ENCODE data around the gene OR4M1. TPM values are rescaled to one million over a fixed set of nuclear protein-coding genes. Genes with fewer than 3 reads are reported as not detected.
"Not testable (repeated sequence)": the region's sequence is repeated elsewhere in the genome, so short reads cannot be mapped to it uniquely, and the experiment has no call there.

OR4M1 gene, protein sequence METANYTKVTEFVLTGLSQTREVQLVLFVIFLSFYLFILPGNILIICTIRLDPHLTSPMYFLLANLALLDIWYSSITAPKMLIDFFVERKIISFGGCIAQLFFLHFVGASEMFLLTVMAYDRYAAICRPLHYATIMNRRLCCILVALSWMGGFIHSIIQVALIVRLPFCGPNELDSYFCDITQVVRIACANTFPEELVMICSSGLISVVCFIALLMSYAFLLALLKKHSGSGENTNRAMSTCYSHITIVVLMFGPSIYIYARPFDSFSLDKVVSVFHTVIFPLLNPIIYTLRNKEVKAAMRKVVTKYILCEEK
- total RNA-seq, result not detected

DNA sequence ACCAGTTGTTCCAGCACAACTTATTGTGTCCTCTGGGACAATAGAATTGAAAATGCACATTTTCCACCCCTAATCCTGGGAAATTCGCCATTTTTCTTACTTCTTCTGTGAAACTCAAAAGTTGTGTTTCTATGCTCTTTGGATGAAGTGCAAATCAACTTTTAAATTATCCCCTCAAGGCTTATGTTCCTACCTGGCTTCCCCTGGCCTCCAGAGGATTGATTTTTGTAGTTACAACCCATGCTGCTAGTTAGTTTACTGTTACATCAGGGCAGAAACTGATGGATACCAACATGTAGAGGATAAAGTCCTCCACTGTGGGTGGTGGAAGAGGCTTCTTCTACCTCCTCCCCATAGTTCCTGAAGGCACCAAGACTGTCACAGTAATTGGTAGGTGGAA lies at the start of gene OR4M1:
TSS of gene OR4M1 (plus strand) at position 301 of the 400 bp plus-strand sequence. CDS start 6,819 bp downstream, outside the sequence.
- ATAC-seq (ENCODE audit: low read depth); H3K36me3 Mint-ChIP-seq; H3K9me3 Mint-ChIP-seq; POLR2A ChIA-PET; H3K4me1 Mint-ChIP-seq; DNase-seq; H3K4me3 Mint-ChIP-seq; H3K27me3 Mint-ChIP-seq; H3K27ac Mint-ChIP-seq: not testable (repeated sequence)

DNA sequence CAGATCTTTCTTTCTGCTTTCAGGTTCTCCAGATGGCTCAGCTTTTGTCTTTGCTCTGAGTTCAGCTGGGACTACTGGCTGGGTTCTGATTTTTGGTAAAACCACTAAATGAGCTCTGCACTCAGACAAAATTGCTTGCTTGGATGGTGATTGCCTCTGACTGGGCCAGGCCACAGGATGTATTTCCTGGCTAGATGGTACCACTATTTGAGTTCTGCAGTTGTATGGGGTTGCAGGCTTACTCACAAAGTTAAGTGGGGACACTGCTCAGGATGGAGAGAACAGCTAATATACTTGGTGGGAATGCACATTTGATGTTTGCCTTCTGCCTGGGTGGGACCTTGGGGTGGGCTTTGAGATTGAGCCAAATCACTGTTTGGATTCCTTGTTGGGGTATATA lies 43.9 kb upstream of the OR4M1 start:
- Mint-ChIP-seq H3K27ac (no peak overlapping the region), H3K9me3 (peaks cover 4% of the 10 kb centered on the region)
- POLR2A ChIA-PET, result no interaction called here

DNA sequence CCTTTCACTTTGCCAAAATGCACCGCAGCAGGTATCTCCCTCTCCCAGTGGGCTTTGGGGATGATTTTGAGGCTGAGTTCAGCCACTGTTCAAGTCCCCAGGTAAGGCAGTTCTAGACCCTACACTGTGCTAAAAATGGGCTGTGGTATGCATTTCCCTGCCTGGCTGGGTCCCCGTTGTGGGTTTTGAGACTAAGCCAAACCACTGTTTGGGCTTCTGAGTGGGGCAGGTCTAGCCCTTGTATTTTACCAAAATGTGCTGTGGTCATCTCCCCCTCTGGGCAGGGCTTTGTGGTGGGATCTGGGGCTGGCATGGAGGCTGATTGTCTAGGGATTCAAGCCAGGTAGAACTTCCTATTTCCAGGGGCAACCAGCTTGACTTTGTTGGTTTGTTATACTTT lies 43.5 kb upstream of the OR4M1 start:
- Mint-ChIP-seq H3K36me3 (no peaks in the 10 kb centered on the region), H3K27ac (no peak overlapping the region), H3K4me1 (no peaks in the 10 kb centered on the region), H3K27me3 (no peaks in the 10 kb centered on the region), H3K4me3 (no peak overlapping the region), H3K9me3 (peaks cover 4% of the 10 kb centered on the region)
- ATAC-seq (ENCODE audit: low read depth) (no peak), DNase-seq (no peak)
- POLR2A ChIA-PET, result no interaction called here

More for the DNA sequence above, 43.9 kb upstream of the OR4M1 start:
- Mint-ChIP-seq H3K36me3 (no peaks in the 10 kb centered on the region), H3K4me1 (no peaks in the 10 kb centered on the region), H3K27me3 (no peaks in the 10 kb centered on the region), H3K4me3 (no peak overlapping the region)
- no peak for ATAC-seq (ENCODE audit: low read depth)
- DNase-seq, result no peak

DNA sequence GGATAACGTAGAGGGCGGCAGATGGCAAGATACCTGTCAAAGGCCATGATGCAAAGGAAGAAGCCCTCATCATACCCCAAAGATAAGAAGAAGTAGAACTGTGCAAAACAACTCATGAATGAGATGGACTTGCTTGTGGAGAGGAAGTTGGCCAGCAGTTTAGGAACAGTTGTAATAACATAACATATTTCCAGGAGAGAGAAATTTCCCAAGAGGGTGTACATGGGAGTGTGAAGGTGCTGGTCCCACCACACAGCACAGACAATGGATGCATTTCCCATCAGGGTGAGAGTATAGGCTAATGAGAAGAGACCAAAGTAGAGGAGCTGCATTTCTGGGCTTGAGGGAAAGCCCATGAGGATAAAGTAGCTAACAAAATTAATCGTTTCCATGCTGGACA lies 39.4 kb upstream of the OR4M1 start:
- DNase-seq; H3K4me1 Mint-ChIP-seq; H3K36me3 Mint-ChIP-seq; H3K9me3 Mint-ChIP-seq; POLR2A ChIA-PET; ATAC-seq (ENCODE audit: low read depth); H3K27ac Mint-ChIP-seq; H3K27me3 Mint-ChIP-seq; H3K4me3 Mint-ChIP-seq: not testable (repeated sequence)

DNA sequence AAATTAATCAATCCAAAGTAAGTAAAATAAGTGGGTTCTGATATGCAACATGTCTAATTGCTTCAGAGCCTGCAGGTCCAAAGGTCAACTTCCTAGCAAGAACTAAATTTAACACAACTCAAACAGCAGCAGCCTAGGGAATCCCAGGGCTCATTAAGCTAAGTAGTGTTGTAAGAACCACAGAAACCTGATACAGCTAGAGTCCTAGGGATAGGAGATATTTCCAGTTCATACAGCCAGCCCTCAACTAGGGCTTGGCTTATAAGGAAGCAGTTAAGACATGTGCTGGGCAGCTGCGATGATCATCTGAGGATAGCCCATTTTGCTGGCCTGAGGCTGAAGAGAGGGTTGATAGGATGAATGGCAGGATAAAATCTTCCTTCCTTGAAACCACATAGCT lies 30.0 kb upstream of the OR4M1 start, which contains the start of gene OR4Q3:
TSS of gene OR4Q3 (plus strand) at position 316 of the 400 bp plus-strand sequence.
- H3K36me3 Mint-ChIP-seq, result no peaks in the 10 kb centered on the region
- no peaks in the 10 kb centered on the region for H3K27me3 Mint-ChIP-seq
- H3K4me1 Mint-ChIP-seq, result no peaks in the 10 kb centered on the region
- peaks cover 1% of the 10 kb centered on the region for H3K9me3 Mint-ChIP-seq
- no peak within 1 kb of the TSS for H3K4me3 Mint-ChIP-seq
- POLR2A ChIA-PET, result no interaction called here
- no peak within 1 kb of the TSS for H3K27ac Mint-ChIP-seq
- DNase-seq (no peak), ATAC-seq (ENCODE audit: low read depth) (no peak)

DNA sequence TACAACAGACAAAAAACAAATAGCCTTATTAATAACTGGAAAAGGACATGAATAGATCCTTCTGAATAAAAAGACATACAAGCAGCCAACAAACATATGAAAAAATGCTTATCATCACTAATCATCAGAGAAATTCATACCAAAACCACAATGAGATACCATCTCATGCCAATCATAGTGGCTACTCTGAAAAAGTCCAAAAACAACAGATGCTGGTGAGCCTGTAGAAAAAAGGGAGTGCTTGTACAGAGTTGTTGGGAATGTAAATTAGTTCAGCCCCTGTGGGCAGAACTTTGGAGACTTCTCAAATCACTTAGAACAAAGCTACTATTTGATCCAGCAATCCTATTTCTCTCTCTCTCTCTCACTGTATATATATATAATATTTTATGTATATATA lies 21.0 kb upstream of the OR4M1 start:
- ATAC-seq (ENCODE audit: low read depth); H3K27ac Mint-ChIP-seq; H3K36me3 Mint-ChIP-seq; H3K27me3 Mint-ChIP-seq; H3K4me3 Mint-ChIP-seq; POLR2A ChIA-PET; H3K9me3 Mint-ChIP-seq; DNase-seq; H3K4me1 Mint-ChIP-seq: not testable (repeated sequence)

DNA sequence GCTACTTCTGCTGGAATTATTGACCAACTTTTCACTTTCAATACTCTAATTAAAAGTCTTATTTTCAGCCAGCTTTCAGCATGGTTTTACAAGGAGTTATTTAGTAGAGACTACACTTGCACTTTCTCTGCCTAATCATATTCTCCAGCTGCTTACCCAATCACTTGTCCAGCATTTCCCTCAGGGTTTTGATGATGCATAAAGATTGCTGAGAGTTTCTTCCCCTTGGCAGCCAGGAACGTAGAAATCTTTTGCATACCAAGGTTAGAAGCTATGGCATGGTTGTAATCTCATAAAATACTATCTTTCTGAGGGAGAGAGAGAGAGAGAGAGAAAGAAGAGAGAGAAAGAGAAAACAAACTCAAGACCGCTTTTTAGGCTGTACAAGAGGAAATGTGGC lies 19.1 kb upstream of the OR4M1 start:
- no peak overlapping the region for H3K4me3 Mint-ChIP-seq
- H3K4me1 Mint-ChIP-seq, result no peaks in the 10 kb centered on the region
- no peak for DNase-seq
- H3K36me3 Mint-ChIP-seq, result no peaks in the 10 kb centered on the region
- ATAC-seq (ENCODE audit: low read depth), result no peak
- POLR2A ChIA-PET, result no interaction called here
- no peaks in the 10 kb centered on the region for H3K27me3 Mint-ChIP-seq
- no peak overlapping the region for H3K27ac Mint-ChIP-seq
- H3K9me3 Mint-ChIP-seq, result no peaks in the 10 kb centered on the region

DNA sequence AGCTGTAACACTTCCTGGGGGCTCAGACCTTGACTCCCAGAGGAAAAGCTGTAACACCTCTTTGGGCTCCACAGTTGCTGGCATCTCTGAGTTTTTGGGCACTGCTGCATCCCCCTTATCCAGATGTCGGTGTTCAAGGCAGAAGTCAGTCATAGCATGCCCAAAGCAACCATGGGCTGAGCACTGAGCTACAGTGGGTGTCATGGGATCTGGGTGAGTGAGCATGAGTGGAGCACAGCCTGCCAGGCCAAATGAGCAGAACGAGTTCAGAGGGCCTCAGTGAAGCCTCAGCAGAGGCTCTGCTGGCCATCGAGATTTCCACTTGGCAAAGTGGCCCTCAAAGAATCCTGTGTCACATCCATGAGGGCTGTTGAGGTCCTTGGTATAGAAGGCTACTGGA lies 1.8 kb upstream of the OR4M1 start:
- H3K4me3 Mint-ChIP-seq; POLR2A ChIA-PET; H3K27me3 Mint-ChIP-seq; H3K9me3 Mint-ChIP-seq; H3K36me3 Mint-ChIP-seq; H3K4me1 Mint-ChIP-seq; H3K27ac Mint-ChIP-seq; ATAC-seq (ENCODE audit: low read depth); DNase-seq: not testable (repeated sequence)

DNA sequence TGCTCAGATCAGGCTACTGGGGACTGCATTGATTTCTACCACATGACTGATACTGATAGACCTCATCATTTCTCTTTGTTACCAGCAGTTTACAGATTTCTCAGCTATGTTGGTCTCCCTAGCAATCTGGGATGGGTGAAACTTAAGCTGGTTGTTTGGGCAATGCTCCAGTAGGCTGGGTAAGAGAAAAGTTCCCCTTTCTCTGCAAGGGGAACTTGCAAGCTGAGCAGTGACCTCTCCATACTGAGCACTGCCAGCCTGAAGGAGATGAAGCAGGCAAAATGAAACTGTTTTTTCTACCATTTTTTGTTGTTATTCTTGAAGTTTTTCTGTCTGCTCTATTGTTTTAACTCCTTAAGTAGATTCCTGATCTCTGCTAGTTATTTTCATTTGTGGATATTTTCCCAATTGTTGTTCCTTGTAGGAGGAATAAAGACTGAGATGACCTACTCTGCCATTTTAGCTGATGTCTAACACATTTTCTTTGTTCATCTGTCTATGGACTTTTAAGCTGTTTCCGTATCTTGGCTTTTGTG lies 1.3 kb upstream of the OR4M1 start:
- H3K4me1 Mint-ChIP-seq, result no peaks in the 10 kb centered on the region
- POLR2A ChIA-PET, result no interaction called here
- H3K27ac Mint-ChIP-seq, result no peak overlapping the region
- H3K4me3 Mint-ChIP-seq, result no peak overlapping the region
- H3K36me3 Mint-ChIP-seq, result no peaks in the 10 kb centered on the region
- ATAC-seq (ENCODE audit: low read depth), result no peak
- peaks cover 1% of the 10 kb centered on the region for H3K9me3 Mint-ChIP-seq
- no peak for DNase-seq
- no peaks in the 10 kb centered on the region for H3K27me3 Mint-ChIP-seq

DNA sequence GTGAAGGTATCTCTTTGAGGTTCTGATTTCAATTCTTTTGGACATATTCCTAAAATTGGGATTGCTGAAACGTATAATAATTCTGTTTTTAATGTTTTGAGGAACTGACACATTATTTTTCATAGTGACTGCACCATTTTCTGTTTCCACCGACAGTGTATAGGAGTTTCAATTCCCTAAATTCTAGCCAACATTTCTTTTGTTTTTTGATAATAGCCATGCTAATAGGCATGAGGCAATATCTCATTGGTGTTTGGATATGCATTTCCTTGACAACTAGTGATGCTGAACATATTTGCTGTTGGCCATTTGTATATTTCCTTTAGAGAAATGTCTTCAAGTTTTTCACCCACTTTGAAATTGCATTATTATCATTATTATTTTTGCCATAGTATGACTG lies 850 bp upstream of the OR4M1 start:
- POLR2A ChIA-PET; DNase-seq; H3K4me3 Mint-ChIP-seq; H3K4me1 Mint-ChIP-seq; H3K36me3 Mint-ChIP-seq; H3K27me3 Mint-ChIP-seq; ATAC-seq (ENCODE audit: low read depth); H3K27ac Mint-ChIP-seq; H3K9me3 Mint-ChIP-seq: not testable (repeated sequence)

DNA sequence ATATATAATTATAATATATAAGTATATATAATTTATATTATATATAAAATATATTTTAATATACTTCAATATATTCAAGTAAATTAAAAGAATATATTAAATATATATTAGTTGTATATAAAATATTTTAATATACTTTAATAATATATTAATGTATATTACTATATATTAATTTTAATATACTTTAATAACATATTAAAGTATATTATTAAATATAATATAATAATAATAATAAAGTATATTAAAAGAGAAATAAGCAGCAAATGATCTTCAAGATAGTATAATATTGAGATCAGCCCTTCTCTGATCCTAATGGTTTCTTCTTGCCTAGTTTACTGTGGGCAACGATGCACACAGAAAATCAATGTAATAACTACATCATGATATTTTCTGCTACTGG lies 2.3 kb downstream of the OR4M1 start:
- POLR2A ChIA-PET, result no interaction called here
- Mint-ChIP-seq H3K4me1 (no peaks in the 10 kb centered on the region), H3K4me3 (no peak overlapping the region), H3K36me3 (no peaks in the 10 kb centered on the region), H3K9me3 (peaks cover under 1% of the 10 kb centered on the region), H3K27ac (no peak overlapping the region), H3K27me3 (no peaks in the 10 kb centered on the region)
- ATAC-seq (ENCODE audit: low read depth), result no peak
- DNase-seq, result no peak

DNA sequence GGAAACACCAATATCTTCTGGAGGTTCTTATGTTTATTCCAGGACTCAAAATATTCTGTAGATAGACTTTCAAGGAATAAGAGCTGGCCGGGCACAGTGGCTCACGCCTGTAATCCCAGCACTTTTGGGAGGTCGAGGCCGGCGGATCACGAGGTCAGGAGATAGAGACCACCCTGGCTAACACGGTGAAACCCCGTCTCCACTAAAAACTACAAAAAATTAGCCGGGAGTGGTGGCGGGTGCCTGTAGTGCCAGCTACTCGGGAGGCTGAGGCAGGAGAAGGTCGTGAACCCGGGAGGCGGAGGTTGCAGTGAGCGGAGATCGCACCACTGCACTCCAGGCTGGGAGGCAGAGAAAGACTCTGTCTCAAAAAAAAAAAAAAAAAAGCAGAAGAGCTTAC lies 12.5 kb downstream of the OR4M1 start:
- H3K4me3 Mint-ChIP-seq, H3K27ac Mint-ChIP-seq, DNase-seq: not testable (repeated sequence)

DNA sequence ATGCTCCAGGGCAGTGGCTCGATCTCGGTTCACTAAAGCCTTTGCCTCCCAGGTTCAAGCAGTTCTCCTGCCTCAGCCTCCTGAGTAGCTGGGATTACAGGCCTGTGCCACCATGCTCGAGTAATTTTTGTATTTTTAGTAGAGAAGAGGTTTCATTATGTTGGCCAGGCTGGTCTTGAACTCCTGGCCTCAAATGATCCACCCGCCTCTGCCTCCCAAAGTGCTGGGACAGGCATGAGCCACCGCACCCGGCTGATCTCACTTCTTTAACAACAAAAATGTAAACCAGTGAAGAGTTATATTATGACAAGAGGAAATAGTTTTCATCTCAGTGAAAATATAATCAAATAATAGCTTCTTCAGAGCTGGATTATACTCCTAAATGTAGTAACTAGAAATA lies 14.0 kb downstream of the OR4M1 start:
- H3K4me1 Mint-ChIP-seq; H3K27me3 Mint-ChIP-seq; H3K27ac Mint-ChIP-seq; H3K36me3 Mint-ChIP-seq; DNase-seq; H3K4me3 Mint-ChIP-seq; ATAC-seq (ENCODE audit: low read depth); POLR2A ChIA-PET; H3K9me3 Mint-ChIP-seq: not testable (repeated sequence)

More for the DNA sequence above, 12.5 kb downstream of the OR4M1 start:
- POLR2A ChIA-PET; H3K36me3 Mint-ChIP-seq; H3K4me1 Mint-ChIP-seq; ATAC-seq (ENCODE audit: low read depth); H3K27me3 Mint-ChIP-seq; H3K9me3 Mint-ChIP-seq: not testable (repeated sequence)

DNA sequence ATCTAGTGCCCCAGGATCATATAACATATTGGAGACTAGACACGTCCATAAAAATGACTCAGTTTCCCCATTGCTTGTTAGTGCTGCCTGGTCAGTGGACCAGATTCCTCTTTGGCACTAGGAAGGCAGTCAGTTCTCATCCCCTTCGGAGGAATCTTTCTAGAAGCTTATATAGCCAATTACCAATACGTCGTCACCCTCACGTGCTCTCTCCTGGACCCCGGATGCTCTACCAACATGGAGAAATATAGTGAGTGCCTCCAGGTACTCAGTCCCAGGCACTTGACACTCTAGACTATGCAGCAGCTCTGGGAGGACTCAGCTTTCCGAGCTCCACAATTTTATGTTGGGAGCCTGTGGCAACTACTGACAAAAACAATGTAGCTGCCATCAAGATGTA lies 14.8 kb downstream of the OR4M1 start:
- H3K4me1 Mint-ChIP-seq; H3K27ac Mint-ChIP-seq; H3K27me3 Mint-ChIP-seq; POLR2A ChIA-PET; ATAC-seq (ENCODE audit: low read depth); H3K36me3 Mint-ChIP-seq; H3K4me3 Mint-ChIP-seq; H3K9me3 Mint-ChIP-seq; DNase-seq: not testable (repeated sequence)

All from activated naive CD8-positive, alpha-beta T cell treated with anti-CD3 and anti-CD28 coated beads, Interleukin-2, amount 10 ng/mL, durations not matched to agents 7 days and 5 days (primary cell).